ENCODE measurements around the gene CST7. TPM values are rescaled to one million over a fixed set of nuclear protein-coding genes. Genes with fewer than 3 reads are reported as not detected.

CST7 gene
- total RNA-seq, 1 experiment from 2014 or later, result not detected

- no peaks in the 10 kb centered on the region for H3K4me1 Mint-ChIP-seq (ENCODE audit: low read depth, unreplicated experiment)
- H3K36me3 Mint-ChIP-seq (ENCODE audit: insufficient read depth, unreplicated experiment), result no peaks in the 10 kb centered on the region
- BruUV-seq (replicated peaks), result no TSS peak
- intact Hi-C loops (cut with micrococcal nuclease; ENCODE audit: unreplicated experiment), result no loop called here
- H3K4me3 Mint-ChIP-seq (ENCODE audit: low read depth, unreplicated experiment), result no peak overlapping the region
- H3K9me3 Mint-ChIP-seq (ENCODE audit: low read depth, unreplicated experiment), result no peaks in the 10 kb centered on the region
- CTCF ChIA-PET, result no interaction called here
- H3K27me3 Mint-ChIP-seq (ENCODE audit: unreplicated experiment), result no peaks in the 10 kb centered on the region
- DNase-seq, result no peak
- no peak overlapping the region for H3K27ac Mint-ChIP-seq (ENCODE audit: unreplicated experiment)
- TF ChIP-seq CTCF (IDR thresholded peaks at IDR 0.05; ENCODE audit: unreplicated experiment), result no peak
Measured at GRCh38 chr20:24958506-24959385, 9.7 kb downstream of the CST7 start.

GRCh38 chr20:24959591-24960301, 10.7 kb downstream of the CST7 start:
- no peak for DNase-seq
- no peak overlapping the region for H3K4me3 Mint-ChIP-seq (ENCODE audit: low read depth, unreplicated experiment)
- H3K27me3 Mint-ChIP-seq (ENCODE audit: unreplicated experiment), result no peaks in the 10 kb centered on the region
- H3K4me1 Mint-ChIP-seq (ENCODE audit: low read depth, unreplicated experiment), result no peaks in the 10 kb centered on the region
- intact Hi-C loops (cut with micrococcal nuclease; ENCODE audit: unreplicated experiment), result no loop called here
- TF ChIP-seq CTCF (IDR thresholded peaks at IDR 0.05; ENCODE audit: unreplicated experiment), result no peak
- H3K27ac Mint-ChIP-seq (ENCODE audit: unreplicated experiment), result no peak overlapping the region
- no peaks in the 10 kb centered on the region for H3K9me3 Mint-ChIP-seq (ENCODE audit: low read depth, unreplicated experiment)
- CTCF ChIA-PET, result no interaction called here
- no peaks in the 10 kb centered on the region for H3K36me3 Mint-ChIP-seq (ENCODE audit: insufficient read depth, unreplicated experiment)
- no TSS peak for BruUV-seq (replicated peaks)

GRCh38 chr20:24960302-24960801, 11.3 kb downstream of the CST7 start:
- Mint-ChIP-seq H3K9me3 (ENCODE audit: low read depth, unreplicated experiment) (no peaks in the 10 kb centered on the region), H3K27me3 (ENCODE audit: unreplicated experiment) (no peaks in the 10 kb centered on the region), H3K4me1 (ENCODE audit: low read depth, unreplicated experiment) (no peaks in the 10 kb centered on the region), H3K4me3 (ENCODE audit: low read depth, unreplicated experiment) (no peak overlapping the region), H3K36me3 (ENCODE audit: insufficient read depth, unreplicated experiment) (no peaks in the 10 kb centered on the region), H3K27ac (ENCODE audit: unreplicated experiment) (no peak overlapping the region)
- BruUV-seq (replicated peaks), result no TSS peak
- DNase-seq, result no peak
- no peak for TF ChIP-seq CTCF (IDR thresholded peaks at IDR 0.05; ENCODE audit: unreplicated experiment)
- CTCF ChIA-PET, result no interaction called here
- intact Hi-C loops (cut with micrococcal nuclease; ENCODE audit: unreplicated experiment), result no loop called here

- TF ChIP-seq CTCF (IDR thresholded peaks at IDR 0.05; ENCODE audit: unreplicated experiment), result no peak
- BruUV-seq (replicated peaks), result no TSS peak
- Mint-ChIP-seq H3K27me3 (ENCODE audit: unreplicated experiment) (no peaks in the 10 kb centered on the region), H3K9me3 (ENCODE audit: low read depth, unreplicated experiment) (no peaks in the 10 kb centered on the region), H3K27ac (ENCODE audit: unreplicated experiment) (no peak overlapping the region), H3K4me1 (ENCODE audit: low read depth, unreplicated experiment) (no peaks in the 10 kb centered on the region), H3K36me3 (ENCODE audit: insufficient read depth, unreplicated experiment) (no peaks in the 10 kb centered on the region), H3K4me3 (ENCODE audit: low read depth, unreplicated experiment) (no peak overlapping the region)
- CTCF ChIA-PET, result no interaction called here
- DNase-seq, result no peak
- intact Hi-C loops (cut with micrococcal nuclease; ENCODE audit: unreplicated experiment), result no loop called here
Measured at GRCh38 chr20:24960861-24961260, 11.8 kb downstream of the CST7 start.

Measured in Calu3 (cell line).